Activated CD4-positive, CD25-positive, alpha-beta regulatory T cell treated with anti-CD3 and anti-CD28 coated beads, Interleukin-2, amount 50 U/mL, for 16 hours (primary cell): Measurements from ENCODE around the gene PEAR1.

ENCODE experiments used
- DNase-seq: peaks from one replicate; pipeline ENCODE4 v3.0.0-alpha.2; 2020; ENCODE audit warnings: low read depth, low spot score

PEAR1 gene

DNA sequence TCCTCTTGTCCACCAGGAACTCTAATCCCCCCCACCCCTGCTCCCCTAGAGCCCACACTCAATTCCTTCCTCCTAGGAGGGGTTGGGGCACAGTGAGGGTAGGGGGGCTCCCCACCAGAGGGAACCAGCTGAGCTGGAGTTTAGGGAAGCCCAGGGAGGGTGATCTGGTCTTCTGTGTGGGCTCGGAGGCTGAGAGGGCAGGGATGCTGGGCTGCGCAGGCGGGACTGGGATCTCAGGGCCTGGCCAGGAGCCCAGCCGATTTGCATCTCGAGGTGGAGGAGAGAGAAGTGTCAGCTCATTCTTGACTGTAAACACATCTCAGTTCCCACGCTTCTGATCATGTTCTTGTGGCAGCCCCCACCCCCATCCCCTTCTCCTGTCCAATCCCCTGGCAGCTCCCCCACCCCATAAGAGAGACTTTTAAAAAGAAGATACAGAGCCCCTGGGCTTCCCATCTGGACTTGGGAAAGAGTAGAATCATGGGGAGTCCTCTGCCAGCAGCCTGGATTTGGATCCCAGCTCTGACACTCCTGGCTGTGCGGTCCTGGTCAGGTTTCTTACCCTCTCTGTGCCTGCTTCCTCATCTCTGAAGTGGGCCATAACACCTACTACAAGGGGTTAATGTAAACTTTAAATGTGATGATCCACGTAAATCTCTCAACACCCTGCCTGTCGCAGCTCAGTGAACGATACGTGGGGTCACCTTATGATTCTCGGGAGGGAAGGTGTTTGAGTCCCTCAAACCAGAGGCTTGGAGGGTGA lies 6.6 kb downstream of the PEAR1 start:
- DNase-seq: no peak

- DNase-seq: no peak
These were observed 7.5 kb downstream of the PEAR1 start for GRCh38 chr1:156900896-156901589.

GRCh38 chr1:156901590-156901900 lies 8.0 kb downstream of the PEAR1 start:
- DNase-seq: no peak

DNA sequence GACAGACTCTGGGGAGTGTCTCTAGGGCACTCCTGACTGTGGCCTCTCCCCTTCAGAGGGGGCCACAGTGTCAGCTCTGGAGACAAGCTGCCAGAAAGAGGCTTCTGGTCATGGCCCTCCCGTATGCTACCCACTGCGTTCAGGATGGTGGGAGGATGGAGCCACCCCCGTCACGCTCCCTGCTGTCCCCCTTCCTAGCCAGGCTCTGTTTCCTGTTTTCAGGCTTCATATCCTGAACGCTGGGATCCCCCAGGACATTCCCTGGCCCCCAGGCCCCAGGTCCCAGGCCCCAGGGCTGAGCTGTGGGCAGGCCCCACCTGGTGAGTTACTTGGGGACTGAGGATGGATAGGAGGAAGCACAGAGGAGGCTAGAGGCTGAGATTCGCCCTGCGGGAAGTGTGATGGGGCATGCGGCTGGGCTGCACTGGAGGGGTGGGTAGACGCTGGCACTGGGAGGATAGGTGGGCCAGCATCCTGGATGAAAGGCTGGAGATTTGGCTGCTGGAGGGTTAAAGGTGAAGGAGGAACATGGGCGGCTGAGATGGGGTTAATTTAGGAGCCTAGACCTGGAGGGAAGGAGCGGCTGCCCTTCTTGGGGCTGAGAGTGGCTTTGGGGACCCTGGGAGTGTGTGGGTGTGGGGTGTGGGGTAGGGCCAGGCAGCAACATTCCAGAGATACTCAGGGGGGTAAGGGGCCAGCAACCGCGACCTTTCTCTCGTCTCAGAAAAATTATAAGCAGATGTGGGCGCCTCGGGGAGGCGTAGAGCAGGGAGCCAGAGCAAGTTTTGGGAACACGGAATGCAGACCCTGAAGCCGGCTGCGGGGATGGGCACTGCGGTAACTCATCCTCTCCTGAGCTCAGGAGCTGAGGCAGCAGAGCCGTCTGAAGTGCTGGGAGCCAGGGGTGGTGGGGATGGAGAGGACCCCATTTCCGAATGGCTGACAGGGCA lies 8.7 kb downstream of the PEAR1 start:
- no peak for DNase-seq

DNA sequence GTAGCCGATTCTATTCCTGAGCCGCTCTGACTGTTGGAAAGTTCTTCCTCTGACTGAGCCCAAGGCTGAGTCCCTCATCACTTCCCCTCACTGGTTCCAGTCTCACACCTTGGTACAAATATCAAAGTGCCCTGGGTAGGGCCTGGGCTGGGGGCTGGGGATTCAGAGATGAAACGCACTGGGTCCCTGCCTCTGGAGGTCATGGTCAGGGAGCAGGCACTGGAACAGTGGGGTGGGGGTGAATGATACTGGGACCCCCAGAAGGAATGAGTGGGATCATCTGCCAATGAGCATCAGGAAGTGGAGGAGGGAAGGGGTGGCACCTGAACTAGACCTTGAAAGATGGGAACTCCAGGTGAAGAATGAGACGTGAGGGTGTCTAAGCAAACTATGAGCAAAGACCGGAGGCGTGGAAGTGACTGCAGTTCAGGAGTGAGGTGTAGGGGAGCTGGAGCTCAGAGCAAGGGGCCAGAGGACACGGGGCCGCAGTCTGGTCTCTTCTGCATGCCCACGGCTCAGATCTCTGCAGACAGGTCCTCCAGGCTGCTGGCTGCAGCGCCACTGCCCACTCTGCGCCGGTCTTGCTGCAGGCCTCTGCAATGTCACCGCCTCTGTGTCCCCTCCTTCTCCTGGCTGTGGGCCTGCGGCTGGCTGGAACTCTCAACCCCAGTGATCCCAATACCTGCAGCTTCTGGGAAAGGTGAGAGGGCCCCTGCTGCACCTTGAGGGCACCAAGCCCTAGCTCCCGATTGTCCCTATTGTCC lies 10.0 kb downstream of the PEAR1 start:
- no peak for DNase-seq

DNA sequence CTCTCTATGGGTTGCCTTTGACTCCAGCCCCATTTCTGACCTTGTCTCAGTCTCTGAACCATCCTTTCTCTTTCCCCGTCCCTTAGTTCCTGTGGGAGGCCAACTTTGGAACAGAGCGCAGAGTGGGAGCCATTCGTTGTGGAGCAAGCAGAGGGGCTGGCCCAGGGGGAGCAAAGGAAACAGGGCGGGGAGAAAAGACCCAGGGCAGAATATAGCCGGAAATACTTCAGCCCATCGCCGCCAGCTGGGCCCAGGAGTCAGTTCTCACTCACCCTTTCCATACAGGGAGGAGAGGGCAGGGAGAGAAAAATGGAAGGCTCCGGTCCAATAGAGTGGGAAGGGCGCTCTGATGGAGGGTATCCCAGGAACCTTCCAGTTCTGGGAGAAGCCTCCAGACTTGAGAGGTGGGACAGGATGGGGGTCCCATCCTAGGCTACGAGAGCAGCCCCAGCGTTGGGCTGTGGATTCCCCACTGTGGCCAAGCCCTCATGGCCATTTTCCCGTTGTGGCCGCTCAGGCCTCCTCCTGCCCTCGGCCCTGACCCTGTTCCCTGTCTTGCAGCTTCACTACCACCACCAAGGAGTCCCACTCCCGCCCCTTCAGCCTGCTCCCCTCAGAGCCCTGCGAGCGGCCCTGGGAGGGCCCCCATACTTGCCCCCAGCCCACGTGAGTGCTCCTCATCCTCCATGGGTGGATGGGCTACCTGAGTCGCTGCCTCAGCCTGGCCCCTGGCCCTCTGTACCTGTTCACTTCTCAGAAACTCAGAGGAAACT lies 10.9 kb downstream of the PEAR1 start:
- DNase-seq: no peak

GRCh38 chr1:156905176-156905575 lies 11.7 kb downstream of the PEAR1 start:
- DNase-seq: no peak

DNA sequence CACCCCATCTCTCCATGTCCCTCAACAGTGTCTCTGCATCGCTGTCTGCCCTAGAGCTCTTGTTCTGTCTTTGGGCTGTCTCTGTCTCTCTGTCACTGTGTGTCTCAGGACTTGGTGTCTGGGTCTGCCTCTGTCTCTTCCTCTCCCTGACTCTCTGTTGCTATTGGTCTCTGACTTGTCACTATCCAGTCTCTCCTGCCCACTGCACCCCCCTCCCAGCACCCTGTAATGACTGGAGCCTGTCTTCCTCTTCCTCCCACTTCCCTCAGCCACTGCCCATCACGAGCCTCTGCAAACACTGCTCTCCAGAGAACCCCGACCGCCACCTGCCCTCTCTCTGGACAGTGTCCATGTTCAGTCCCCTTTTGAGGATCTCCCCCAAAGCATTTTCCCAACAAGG lies 12.1 kb downstream of the PEAR1 start:
- no peak for DNase-seq

DNA sequence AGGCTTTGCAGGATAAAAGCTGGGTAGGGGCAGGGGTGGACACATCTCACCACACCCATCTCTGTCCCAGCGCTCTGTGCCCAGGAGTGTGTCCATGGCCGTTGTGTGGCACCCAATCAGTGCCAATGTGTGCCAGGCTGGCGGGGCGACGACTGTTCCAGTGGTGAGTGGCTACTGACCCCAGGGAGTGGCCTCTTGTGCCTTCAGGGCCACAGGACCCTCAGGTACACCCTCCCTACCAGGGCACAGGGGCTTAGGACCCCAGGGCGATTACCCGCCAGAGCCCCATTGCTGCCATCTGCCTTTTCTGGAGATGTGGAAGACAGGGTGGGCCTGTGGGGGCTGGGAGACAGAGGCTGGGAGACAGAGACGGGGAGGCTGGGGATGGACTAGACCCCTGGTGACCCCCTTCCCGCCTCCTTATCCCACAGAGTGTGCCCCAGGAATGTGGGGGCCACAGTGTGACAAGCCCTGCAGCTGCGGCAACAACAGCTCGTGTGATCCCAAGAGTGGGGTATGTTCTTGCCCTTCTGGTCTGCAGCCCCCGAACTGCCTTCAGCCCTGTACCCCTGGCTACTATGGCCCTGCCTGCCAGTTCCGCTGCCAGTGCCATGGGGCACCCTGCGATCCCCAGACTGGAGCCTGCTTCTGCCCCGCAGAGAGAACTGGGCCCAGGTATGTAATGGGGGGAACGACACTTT lies 12.8 kb downstream of the PEAR1 start:
- DNase-seq: no peak

GRCh38 chr1:156908541-156908940 lies 15.0 kb downstream of the PEAR1 start:
- no peak for DNase-seq

DNA sequence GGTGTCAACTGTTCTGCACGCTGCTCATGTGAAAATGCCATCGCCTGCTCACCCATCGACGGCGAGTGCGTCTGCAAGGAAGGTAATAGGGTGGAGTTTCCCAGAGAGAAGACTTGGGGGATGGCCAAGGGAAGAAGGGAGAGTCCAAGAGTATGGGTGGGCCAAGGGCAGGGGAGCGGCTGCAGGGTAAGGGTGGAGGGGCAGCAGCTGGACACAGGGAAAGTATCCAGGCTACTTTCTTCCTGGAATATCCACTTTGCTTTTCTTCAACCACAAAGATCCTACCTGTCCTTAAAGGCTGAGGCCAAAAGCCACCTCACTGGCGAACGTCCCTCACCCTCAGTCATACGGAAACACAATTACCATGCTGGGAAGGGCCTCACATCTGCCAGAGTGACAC lies 15.4 kb downstream of the PEAR1 start:
- no peak for DNase-seq

GRCh38 chr1:156909671-156910070 lies 16.2 kb downstream of the PEAR1 start:
- DNase-seq: no peak

DNA sequence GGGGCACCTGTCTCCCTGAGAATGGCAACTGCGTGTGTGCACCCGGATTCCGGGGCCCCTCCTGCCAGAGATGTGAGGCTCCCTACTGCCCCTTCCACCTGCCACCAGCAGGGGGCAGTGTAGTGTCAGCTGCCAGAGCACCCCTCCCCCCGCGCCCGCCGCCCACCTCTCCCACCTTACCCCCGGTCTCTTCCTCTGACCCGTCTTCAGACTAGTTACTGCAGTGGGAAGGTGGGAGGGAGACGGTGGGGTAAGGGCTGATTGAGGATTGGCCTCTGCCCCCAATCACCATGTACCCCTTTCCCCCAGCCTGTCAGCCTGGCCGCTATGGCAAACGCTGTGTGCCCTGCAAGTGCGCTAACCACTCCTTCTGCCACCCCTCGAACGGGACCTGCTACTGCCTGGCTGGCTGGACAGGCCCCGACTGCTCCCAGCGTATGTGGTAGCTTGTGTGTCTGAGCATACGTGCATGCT lies 16.8 kb downstream of the PEAR1 start:
- DNase-seq: no peak

GRCh38 chr1:156911577-156912298 lies 18.2 kb downstream of the PEAR1 start:
- DNase-seq: no peak

- DNase-seq: no peak
These were observed 18.8 kb downstream of the PEAR1 start for GRCh38 chr1:156912310-156912709.

DNA sequence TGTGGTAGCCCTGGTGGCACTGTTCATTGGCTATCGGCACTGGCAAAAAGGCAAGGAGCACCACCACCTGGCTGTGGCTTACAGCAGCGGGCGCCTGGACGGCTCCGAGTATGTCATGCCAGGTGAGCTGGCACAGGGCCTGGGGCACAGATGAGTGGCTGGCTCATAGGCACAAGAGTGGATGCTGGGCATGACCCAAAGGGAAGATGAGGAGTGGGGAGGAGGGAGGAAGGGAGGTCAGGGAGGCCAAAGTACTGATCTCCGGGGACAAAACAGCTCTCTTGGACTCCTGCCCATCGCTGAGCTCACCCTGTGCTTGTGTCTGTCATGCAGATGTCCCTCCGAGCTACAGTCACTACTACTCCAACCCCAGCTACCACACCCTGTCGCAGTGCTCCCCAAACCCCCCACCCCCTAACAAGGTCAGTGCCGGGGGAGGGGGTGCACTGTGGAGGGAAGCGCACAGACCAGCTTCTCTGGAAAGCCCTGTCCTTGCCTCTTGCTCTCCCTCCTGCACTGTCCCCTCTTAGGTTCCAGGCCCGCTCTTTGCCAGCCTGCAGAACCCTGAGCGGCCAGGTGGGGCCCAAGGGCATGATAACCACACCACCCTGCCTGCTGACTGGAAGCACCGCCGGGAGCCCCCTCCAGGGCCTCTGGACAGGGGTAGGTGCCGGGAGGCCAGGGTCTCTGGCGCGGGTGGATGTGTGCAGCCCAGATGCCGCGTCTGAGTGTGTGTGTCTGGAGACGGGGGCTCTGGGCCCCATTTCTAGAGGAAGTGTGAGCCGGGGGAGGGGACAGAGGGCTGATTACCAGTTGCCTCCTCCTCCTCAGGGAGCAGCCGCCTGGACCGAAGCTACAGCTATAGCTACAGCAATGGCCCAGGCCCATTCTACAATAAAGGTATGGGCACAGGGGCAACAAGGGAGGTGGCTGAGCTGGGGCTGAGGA lies 19.6 kb downstream of the PEAR1 start:
- no peak for DNase-seq

- no peak for DNase-seq
These were observed 20.4 kb downstream of the PEAR1 start for GRCh38 chr1:156913809-156914387.

DNA sequence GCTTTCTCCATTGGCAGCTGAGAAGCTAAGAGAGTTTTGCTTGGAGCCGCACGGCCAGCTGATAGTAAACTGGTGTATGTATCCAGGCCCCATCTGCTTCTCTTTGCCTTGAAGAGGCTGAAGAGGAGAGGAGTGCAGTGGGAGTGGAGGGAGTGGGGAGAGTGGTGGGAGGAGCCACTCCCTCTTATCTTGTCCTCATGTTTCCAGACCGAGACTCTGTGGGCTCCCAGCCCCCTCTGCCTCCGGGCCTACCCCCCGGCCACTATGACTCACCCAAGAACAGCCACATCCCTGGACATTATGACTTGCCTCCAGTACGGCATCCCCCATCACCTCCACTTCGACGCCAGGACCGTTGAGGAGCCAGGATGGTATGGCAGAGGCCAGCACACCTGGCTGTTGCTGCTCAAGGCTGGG lies 20.9 kb downstream of the PEAR1 start:
- DNase-seq: no peak
